ENCODE measurements around the gene ESPNL.

DNA sequence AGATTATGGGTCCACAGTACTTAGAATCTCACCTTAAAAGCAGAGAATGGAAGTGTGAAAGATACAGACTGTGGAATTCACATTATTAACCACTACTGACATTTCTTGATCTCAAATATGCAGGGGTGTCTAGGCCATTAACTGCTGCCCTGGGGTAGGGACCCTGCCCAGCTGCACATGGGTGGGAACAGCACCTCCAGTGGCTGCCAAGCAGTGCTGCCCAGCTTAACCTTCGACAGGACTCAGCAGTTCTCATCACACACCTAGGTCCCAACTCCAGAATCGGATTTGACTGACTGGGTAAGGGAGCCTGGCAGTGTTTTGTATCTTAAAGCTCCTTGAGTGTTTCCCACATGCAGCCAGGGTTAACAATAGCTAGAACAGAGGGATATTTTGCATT lies 73.6 kb downstream of the ESPNL start:
- no peak for TF ChIP-seq CTCF (IDR thresholded peaks at IDR 0.05)
- TF ChIP-seq USF2 (CRISPR knock-in tag; IDR thresholded peaks at IDR 0.05), result no peak
- TF ChIP-seq ELF4 (CRISPR knock-in tag; IDR thresholded peaks at IDR 0.05; ENCODE audit: low read depth), result no peak
- TF ChIP-seq JUN (CRISPR knock-in tag; IDR thresholded peaks at IDR 0.05), result no peak
- no peak for TF ChIP-seq ESRRA (CRISPR knock-in tag; IDR thresholded peaks at IDR 0.05; ENCODE audit: borderline replicate concordance)
- no peak for TF ChIP-seq FOXP4 (CRISPR knock-in tag; IDR thresholded peaks at IDR 0.05)
- no peak for TF ChIP-seq CREB1 (CRISPR knock-in tag; IDR thresholded peaks at IDR 0.05)
- TF ChIP-seq ZNF138 (CRISPR knock-in tag; conservative IDR thresholded peaks at IDR 0.05), result no peak
- no peak for TF ChIP-seq TEAD4 (CRISPR knock-in tag; IDR thresholded peaks at IDR 0.05)
- TF ChIP-seq ZNF423 (CRISPR knock-in tag; IDR thresholded peaks at IDR 0.05), result no peak
- no peak for TF ChIP-seq ZNF416 (CRISPR knock-in tag; IDR thresholded peaks at IDR 0.05)
- TF ChIP-seq, protein P1, sequence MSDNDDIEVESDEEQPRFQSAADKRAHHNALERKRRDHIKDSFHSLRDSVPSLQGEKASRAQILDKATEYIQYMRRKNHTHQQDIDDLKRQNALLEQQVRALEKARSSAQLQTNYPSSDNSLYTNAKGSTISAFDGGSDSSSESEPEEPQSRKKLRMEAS (CRISPR knock-in tag; IDR thresholded peaks at IDR 0.05), result no peak
- no peak for TF ChIP-seq FOXP1 (CRISPR knock-in tag; IDR thresholded peaks at IDR 0.05; ENCODE audit: borderline replicate concordance)
- TF ChIP-seq, protein P2, sequence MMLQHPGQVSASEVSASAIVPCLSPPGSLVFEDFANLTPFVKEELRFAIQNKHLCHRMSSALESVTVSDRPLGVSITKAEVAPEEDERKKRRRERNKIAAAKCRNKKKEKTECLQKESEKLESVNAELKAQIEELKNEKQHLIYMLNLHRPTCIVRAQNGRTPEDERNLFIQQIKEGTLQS (CRISPR knock-in tag; conservative IDR thresholded peaks at IDR 0.05), result no peak

All from WTC11 (cell line).